ENCODE measurements around the gene CYP4B1. TPM values are rescaled to one million over a fixed set of nuclear protein-coding genes. Genes with fewer than 3 reads are reported as not detected.

CYP4B1 gene
- polyA plus RNA-seq, 5 donors = 1.4 to 3.9 (median 2.0) TPM

DNA sequence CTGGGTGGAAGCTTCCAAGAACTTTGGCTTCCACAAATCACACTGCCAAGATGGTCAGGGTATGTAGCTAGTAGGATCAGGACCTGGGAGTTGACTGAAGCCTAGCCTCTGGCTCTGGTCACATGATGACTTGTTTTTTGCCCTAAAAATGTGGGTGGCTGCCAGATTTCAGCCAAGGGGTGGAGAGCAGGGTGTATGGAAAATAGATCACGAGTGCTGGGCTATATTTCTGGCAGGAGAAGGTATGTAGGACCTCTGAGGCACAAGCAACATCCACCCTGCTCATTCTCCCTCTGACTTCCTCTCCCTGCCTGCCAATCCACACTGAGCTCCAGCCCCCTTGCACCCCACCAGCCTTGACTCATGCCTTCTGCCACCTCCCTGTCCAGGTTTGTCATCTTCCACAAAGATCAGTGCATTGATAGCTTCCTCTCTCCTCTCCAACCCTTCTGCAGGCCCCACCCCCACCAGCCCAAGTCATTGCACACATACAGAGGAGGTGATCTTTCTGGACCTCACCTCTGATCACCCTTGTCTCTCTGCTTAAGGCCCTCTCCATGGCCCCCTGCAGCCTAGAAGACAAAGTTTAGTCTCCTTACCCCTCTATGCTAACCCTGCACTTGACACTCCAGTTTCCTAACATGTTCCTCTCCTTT, 8.3 kb upstream of the CYP4B1 start:
- no peak for DNase-seq

DNA sequence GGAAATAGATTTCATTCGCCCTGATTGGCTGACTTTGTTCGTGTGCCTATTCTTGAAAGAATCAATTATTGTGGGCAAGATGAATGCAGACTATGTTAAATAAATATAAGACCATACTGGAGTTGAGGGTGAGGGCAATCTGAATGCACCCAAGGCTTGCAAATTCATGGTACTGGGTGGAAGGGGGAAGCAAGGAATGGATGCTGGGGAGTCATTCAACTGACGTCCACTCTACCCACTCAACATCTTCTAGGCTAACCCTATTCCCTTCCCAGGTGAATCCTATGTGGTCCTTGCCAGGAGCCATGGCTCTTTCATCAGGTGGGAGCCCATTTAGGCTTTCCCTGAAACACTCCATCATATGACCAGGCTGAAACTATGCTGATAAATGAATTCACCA, 5.7 kb upstream of the CYP4B1 start:
- DNase-seq = no peak

DNA sequence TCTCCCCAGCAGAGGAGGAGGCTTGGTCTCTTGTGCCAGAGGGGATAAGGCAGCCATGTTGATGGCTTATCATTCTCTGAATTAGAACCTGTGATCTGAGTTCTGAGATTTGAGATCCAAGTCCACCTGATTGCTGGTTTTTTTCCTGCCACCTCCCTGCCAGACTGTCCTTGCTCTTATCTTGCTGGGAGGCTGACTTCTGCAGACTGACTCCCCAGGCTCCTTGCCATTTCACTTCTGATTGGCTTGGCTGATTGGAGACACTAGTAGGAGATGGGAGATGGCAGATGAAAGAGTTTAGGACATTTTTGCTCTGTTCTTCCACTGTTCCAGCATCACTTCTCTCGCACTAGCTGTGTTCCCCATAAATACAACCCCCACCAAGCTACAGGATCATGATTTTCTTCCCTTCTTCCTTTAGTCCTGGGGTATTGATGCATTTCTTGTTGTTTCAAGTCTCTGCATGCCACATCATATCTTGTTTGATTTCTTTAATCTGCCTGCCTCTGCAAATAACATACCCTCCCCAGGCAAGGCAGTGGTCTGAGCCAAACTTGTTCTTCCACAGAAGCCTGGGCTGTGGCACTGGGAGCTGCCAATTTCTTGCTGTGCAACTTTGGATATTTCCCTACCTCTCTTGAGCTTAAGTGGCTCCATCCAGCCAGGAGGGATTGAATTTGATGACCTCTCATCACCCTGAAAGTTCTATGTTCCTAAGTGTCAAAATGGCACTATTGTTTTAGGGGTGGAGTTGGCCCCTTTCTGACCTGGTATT, 963 bp upstream of the CYP4B1 start:
- DNase-seq = no peak

DNA sequence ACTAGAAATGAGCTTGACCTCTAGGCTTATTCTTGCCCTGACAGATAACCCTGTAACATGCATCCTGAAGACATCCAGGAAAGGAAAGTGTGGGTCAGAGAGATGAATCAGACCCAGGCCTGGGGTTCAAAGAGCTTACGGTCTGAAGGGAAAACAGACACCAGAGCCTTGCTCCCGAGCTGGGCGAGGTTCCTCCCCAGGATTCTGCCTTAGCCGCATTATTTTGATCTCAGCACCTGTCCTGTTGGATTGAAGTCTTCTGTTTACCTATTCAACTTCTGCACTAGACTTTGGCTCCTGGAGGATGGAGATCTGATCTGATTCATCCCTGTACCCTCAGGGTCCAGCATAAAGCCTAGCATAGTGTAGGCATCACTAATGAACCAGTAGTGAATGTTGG, 1.9 kb downstream of the CYP4B1 start:
- DNase-seq = no peak

DNA sequence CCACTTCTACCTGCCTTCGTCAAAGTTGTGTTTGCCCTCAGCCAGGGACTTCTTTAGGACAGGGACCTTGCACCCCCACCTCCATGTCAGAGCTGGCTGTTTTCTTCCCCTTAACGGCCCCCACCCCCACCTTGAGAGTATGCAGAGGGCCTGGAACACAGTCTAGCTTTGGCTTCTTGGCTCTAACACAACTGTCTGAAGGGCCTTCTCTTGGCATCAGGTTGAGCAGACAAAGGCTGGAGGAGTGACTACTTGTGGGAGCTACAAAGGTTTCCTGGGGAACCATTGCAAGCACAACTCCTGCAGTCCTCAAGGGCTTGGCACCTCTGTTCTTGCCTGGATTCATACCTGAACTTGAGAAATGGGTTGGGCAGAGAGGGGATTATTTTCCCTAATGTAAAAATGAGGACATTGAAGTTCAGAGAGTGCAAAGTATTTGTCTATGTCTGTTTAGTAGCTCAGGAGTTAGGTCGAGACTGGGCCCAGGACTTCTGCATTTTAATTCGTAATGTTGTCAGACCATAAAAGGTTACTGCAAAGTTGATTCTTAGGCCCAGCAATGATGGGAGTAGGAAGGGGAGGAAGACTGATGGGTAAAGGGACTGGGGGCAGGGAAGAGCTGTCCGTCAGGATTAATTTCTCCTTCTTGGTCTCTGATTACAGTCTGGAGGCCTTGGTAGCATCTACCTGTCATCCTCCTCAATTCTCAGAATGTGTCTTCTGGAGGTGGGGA, 2.6 kb downstream of the CYP4B1 start:
- DNase-seq = peak; percentile 22 to 37

DNA sequence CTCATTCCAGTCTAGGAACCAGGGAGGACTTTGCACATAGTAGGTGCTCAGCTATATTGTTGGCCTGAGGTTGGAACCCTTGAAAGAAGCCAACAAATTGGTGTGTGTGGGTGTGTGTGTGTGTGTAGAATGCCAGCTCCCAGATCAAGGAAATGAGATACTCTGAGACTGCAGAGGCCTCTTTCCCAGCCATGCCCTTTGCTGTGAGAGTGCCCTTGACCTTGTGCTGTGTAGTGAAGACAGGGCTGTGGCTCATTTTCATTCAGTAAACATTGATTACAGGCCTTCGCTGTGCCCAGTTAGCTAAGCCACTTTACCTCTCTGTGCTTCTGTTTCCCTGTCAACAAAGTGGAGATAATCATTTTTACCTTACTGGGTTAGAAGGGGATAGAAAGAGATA, 3.2 kb downstream of the CYP4B1 start:
- DNase-seq = no peak

DNA sequence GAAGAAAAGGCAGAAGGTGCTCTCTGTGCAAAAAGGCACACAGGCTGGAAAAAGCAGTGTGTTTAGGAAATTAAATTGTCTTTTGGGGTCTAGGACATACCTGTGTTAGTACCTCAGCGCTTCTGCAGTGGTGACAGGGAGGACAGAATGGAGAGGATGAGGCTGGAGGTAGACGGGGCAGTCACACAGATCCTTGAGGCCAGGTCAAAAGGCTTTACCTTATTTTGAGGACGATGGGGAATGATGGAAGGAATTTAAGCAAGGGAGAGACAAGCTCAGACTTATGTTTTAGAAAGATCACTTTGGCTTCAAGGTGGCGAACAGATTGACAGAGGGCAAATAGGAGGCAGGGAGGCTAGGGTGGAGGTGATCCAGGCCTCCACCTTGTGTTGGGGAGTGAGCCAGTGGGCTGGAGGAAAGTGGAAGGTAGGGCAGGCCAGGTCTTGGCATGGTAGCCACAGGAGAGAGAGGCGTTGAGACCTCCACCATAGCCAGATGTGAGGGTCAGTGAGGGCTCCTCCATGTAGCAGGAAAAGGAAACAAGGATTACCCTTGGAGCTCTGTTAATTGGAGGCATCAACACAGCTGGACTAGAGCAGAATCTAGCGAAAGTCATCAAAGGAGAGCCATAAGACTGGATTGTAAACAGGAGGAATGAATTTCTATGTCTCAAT, 4.2 kb downstream of the CYP4B1 start:
- DNase-seq = no peak

DNA sequence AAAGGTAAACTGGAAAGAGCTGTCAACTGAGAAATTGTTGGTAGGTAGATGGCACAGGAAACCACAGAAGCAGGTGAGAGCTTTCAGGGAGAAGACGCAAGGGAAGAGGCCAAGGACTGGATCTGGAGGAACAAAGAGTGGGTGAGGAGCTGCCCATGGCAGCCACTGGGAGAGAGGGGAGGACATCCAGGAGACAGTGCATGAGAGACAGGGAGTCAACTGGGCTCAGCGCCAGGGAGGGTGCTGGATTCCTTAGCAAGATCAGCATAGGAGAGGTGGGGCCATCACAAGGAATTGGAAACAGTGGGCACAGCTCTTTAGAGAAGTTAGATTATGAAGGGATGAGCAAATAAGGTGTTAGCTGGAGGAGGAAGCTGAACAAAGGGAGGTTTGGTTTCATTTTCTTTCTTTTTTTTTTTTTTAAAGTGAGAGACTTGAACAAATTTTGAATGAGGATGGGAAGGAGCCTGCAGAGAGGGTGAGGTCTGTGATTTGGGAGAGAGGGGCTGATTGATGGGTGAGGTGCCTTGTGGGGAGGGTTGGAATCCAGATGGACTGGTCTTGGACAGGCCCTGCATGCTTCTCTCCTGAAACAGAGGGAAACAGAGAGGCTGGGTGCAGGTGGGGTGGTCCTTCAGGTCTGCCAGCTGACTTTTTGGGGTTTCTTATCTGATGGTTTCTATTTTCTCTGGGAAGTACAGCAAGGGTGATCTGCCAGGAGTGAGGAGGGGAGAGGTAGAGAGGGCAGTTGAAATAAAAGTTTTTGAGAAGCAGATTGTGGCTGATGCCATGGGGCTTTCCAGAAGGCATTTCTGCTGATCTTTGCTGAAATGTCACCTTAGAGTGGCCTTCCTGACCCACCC, 5.4 kb downstream of the CYP4B1 start:
- DNase-seq = no peak

DNA sequence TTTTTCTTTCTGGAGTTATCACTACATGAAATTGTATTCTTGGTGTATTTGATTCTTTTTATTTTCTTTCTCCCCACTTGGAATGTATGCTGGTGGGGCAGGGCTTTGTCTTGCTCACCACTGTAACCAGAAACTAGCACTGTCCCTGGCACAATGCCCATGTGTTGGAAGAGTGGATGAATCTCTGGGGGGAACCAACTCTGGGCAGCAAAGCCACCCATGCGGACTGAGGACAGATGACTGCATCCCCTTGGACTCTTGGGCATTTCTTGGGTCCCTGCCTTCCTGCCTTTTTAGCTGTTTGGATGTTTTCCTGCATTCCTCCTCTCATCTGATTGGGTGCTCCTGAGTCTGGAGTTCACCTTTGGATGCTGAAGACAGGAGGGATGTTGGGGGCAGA, 6.1 kb downstream of the CYP4B1 start:
- no peak for DNase-seq

DNA sequence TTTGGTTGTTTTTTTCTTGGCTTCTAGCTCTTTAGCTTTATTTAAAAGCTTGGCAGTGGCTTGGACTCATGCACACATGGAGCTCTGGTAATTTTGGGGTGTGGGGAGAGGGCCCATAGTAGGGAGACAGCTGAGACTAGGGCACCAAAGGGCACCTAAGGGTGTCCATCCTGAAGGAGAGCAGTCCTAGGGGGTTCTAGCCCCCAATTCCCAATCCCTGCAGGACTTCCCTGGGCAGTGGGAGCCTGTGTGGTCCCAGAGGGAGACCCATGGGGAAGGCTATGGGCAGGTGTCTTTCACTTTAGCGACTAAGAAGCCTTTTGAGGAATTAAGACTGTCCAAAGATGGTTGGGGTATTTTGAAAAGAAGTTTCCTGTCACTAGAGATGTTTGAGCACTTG, 6.9 kb downstream of the CYP4B1 start:
- no peak for DNase-seq

DNA sequence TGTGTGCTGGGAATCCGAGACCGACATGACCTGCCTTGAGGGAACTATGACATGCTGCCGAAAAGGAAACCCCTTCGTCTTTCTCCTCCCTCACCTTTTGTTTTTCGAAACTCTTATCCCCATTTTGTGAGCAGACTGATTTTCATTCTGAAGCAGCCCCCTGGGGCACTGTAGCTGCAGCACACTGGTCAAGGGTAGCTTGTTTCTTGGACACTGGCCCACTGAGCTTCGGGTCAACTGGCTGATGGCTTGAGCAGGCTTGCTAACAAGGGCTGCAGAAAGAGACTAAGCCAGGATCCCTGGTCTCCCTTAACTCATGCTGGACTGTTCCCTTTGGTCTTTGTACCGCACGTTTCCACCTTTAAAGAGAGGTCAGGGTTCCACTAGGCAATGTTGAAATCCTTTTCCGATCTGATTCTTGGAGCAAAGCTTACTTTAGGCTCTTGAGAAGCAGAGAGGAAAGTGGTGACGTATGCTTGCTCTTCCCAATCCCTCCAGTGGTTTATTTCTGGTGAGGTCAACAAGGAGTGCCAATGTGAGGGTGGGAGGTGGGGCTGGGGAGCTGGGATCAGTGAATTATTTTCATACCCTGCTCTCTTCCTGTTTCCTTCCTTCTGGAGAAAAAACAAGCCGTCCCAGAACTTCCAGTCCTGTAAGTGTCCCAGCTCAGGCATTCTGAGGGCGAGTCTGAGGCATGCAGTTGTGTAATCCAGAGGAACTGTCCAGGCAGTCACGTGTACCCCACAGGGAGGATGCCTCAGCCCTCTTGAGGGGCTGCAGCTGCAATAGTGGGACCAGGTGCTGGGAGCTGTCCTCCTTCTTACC, 7.6 kb downstream of the CYP4B1 start:
- peak; percentile 17 to 33 for DNase-seq

DNA sequence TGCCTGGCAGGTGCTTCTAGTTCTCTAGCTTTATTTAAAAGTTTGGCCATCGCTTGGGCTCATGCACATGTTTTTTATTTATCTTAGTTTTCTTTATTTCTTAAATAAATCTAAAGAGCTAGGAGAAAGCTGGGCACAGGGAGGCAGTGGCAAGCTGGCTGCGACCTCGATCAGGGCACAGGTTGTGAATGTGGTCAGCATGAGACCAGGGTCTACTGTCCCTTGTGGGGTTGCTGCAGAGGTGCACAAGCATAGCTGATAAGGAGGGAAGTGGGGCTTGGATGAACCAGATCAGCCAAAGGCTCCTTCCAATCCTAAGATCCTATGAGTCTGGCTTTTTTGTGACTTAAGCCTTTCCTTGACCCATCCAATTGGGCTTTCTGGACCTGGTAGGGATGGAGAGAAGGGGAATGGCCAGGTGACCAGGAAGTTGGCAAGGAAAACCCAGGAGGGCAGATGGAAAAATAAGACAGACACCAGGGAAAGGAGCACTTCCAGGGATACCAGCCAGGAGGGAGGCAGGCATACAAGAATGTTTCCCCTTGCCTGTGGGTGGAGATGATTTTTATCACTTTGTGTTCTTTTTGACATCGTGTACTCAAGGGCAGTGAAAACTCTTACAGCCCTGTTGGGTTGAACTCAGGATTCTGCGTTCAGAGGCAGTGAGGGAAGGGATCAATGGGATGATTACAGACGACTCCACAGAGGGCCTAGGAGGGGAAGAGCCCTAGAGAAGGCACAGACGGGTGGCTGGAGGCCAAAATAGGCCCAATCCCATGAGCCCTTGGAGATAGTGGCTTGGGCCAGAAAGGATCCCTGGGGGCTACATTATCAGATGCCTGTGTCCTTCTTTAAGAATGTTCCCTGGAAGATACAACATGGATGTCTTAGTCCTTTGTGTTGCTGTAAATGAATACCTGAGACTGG, 8.5 kb downstream of the CYP4B1 start:
- no peak for DNase-seq

DNA sequence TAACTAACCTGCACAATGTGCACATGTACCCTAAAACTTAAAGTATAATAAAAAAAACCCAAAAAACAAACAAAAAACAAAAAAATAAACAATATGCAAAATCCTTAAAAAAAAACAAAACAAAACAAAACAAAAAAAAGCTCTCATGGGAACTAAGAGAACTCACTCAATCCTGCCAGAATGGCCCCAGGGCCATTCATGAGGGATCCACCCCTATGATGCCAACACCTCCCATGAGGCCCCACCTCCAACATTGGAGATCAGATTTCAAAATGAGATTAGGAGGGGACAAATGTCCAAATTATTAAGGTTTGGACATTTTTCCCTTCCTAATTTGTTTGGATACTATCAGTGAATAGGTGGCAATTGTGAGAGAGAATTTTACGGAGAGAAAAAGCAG, 10.2 kb downstream of the CYP4B1 start:
- DNase-seq = no peak

DNA sequence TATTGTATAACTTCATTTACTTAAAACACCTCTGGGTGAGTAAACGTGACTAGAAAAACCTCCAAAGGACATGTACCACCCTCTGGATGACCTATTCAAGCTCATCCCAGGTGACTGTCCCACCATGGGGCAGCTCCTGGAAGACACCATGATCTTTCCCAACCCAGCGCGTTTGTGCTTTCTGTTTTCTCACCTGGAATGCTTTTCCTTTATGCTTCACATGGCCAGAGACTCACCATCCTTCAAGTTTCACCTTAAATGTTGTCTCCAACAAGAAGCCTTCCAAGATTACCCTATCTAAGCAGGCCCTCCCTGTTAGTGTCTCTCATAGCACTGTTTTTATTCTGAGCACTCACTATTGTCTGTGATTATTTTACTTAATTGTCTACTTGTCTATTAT, 11.1 kb downstream of the CYP4B1 start:
- DNase-seq = no peak

DNA sequence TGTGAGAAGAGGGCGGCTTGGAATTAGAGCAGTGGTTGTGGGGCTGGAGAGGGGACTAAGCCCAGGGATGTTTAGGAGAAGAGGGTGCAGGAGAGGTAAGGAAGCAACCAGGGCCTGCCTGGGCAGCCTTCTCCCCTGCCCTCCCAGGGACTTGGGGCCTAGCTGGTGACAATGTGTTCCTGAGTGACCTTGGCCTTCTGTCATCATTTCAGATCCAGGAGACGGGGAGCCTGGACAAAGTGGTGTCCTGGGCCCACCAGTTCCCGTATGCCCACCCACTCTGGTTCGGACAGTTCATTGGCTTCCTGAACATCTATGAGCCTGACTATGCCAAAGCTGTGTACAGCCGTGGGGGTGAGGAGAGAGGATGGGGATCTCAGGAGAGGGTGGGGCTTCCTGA, 11.8 kb downstream of the CYP4B1 start:
- DNase-seq = no peak

DNA sequence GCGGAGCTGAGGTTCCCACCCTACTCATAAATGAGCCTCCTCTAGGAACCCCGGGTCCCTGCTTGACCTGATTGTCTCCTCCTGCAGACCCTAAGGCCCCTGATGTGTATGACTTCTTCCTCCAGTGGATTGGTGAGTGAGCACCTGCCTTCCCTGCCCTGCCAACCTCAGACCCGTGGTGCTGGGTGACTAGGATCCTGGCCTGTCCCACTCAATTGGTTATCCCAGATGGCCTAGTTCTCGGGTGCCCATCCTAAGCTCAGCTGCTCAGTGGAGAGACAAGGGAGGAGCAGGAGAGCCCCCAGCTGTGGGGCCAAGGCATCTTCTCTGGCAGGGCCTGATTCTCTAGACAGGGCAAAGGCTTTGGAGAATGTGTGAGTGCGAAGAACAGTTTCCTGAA, 12.2 kb downstream of the CYP4B1 start:
- DNase-seq = no peak

DNA sequence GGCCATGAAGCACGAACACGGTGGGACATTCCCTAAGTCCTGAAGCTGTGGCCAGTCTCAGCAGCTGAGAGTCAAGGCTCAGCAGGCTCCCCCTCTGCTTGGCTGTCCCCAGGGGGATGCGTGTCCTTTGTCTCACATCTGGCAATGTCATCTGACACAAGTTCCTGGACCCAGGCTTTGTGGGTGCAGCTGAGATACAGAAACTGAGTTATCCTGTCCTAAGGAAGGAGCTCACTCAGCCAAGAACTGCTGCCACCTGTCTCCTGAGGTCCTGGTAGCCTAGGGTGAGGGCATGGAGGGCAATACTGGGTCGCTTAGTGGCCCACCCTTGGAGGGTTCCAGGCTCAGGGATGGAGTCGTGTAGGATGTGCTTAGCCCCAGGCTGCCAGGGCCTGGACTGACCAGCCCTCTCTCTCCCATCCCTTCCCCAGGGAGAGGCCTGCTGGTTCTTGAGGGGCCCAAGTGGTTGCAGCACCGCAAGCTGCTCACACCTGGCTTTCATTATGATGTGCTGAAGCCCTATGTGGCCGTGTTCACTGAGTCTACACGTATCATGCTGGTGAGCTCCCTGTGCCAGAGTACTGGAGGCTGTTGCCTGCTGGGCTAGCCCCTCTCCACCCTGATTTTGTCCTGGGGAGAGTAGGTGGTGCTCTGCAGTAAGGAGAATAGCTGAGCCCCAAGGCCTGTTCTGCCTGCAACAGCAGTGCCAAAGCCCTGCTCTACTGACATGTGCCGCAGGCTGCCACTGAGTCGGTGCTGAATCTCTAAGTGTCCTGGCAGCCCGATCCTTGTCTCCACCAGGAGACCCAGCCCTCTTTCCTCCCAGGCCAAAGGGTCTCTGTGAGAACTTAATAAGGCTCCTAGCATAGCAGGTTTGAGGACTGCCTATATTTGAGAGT, 13.5 kb downstream of the CYP4B1 start:
- DNase-seq = no peak
